ENCODE measurements around the gene SENP8.

The SENP8 gene

DNA sequence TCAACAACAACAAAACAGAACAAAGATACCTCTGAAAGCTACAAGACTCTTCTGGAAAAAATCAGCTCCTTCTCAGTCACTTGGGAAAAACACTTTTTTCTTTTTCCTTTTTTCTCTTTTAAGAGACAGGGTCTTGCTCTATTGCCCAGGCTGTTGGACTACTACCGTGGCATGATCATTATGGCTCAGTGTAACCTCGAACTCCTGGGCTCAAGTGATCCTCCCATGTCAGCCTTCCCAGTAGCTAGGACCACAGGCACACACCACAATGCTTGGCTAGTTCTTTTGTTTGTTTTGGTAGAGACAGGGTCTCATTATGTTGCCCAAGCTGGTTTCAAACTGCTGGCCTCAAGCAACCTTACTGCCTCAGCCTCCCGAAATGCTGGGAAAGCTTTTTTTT is 13.1 kb upstream of the SENP8 start:
- H3K23ac ChIP-seq (ENCODE audit: low read length), result no peak overlapping the region
- no peak overlapping the region for H2BK5ac ChIP-seq (ENCODE audit: low read depth, low read length, poor library complexity)
- no peaks in the 10 kb centered on the region for H3K4me1 ChIP-seq (ENCODE audit: control insufficient read depth in 1 of 2, insufficient read depth in 2 of 2, low read length in 2 of 2)
- no peak overlapping the region for H3K27ac ChIP-seq (ENCODE audit: low read depth, low read length)
- H3K4ac ChIP-seq (ENCODE audit: low read depth, low read length), result no peak overlapping the region
- H3K9me3 ChIP-seq (ENCODE audit: insufficient read depth, low read depth, low read length), result no peaks in the 10 kb centered on the region
- peak overlapping the region; percentile 14 for H4K91ac ChIP-seq (ENCODE audit: low read depth, low read length)
- H3K36me3 ChIP-seq (ENCODE audit: control insufficient read depth in 1 of 2, insufficient read depth in 2 of 2, low read length in 2 of 2), result peaks cover 0 to 2% of the 10 kb centered on the region in 2 experiments
- H3K79me2 ChIP-seq (ENCODE audit: control insufficient read depth, insufficient read depth, low read length, poor library complexity), result no peaks in the 10 kb centered on the region
- no peak overlapping the region for H4K8ac ChIP-seq (ENCODE audit: low read depth, low read length)
- no peak overlapping the region for H2AK5ac ChIP-seq (ENCODE audit: low read length)
- peak overlapping the region; percentile 54 for H2AFZ ChIP-seq (ENCODE audit: insufficient read depth, low read length, poor library complexity)
- no peak overlapping the region for H3K4me3 ChIP-seq (ENCODE audit: low read depth, low read length)
- H2BK12ac ChIP-seq (ENCODE audit: low read length), result no peak overlapping the region
- no peak overlapping the region for H2BK120ac ChIP-seq (ENCODE audit: insufficient read depth, low read length, poor library complexity)
- H4K12ac ChIP-seq (ENCODE audit: low read depth, low read length), result no peak overlapping the region
- no peak overlapping the region for H3K18ac ChIP-seq (ENCODE audit: low read length)
- H3K79me1 ChIP-seq (ENCODE audit: low read length), result no peaks in the 10 kb centered on the region
- no peak for DNase-seq
- H3K9ac ChIP-seq (ENCODE audit: low read length), result no peak overlapping the region
- no peak overlapping the region for H3K14ac ChIP-seq (ENCODE audit: low read length)
- no CpG with 5 or more reads among the region's 3 CpGs for WGBS (ENCODE audit: extremely low coverage, insufficient coverage, insufficient read length)
- H3K27me3 ChIP-seq (ENCODE audit: insufficient read depth, low read length), result no peaks in the 10 kb centered on the region
- H3K4me2 ChIP-seq (ENCODE audit: low read length), result no peak overlapping the region

DNA sequence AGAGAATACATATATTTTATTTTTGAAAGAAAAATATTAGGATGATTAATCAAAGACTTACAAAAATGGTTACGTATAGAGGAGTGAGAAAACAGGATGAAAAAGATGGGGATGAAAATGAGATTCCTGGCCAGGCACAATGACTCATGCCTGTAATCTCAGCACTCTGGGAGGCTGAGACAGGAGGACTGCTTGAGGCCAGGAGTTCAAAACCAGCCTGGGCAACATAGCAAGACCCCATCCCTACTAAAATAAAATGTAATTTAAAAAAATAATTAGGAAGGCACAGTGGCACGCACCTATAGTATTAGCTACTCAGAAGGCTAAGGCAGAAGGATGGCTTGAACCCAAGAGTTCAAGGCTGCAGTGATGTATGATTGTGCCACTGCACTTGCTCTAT is 12.1 kb upstream of the SENP8 start:
- Histone ChIP-seq H3K9ac (ENCODE audit: low read length) (no peak overlapping the region), H2AFZ (ENCODE audit: insufficient read depth, low read length, poor library complexity) (no peak overlapping the region), H2BK12ac (ENCODE audit: low read length) (no peak overlapping the region), H3K27ac (ENCODE audit: low read depth, low read length) (no peak overlapping the region), H3K4me2 (ENCODE audit: low read length) (no peak overlapping the region), H2BK5ac (ENCODE audit: low read depth, low read length, poor library complexity) (no peak overlapping the region), H4K12ac (ENCODE audit: low read depth, low read length) (no peak overlapping the region), H3K23ac (ENCODE audit: low read length) (no peak overlapping the region), H3K18ac (ENCODE audit: low read length) (no peak overlapping the region), H4K91ac (ENCODE audit: low read depth, low read length) (no peak overlapping the region), H3K36me3 (ENCODE audit: control insufficient read depth in 1 of 2, insufficient read depth in 2 of 2, low read length in 2 of 2) (peaks cover 0 to 2% of the 10 kb centered on the region in 2 experiments), H4K8ac (ENCODE audit: low read depth, low read length) (no peak overlapping the region), H3K4me1 (ENCODE audit: control insufficient read depth in 1 of 2, insufficient read depth in 2 of 2, low read length in 2 of 2) (no peaks in the 10 kb centered on the region), H3K9me3 (ENCODE audit: insufficient read depth, low read depth, low read length) (no peaks in the 10 kb centered on the region), H2BK120ac (ENCODE audit: insufficient read depth, low read length, poor library complexity) (no peak overlapping the region), H3K4me3 (ENCODE audit: low read depth, low read length) (no peak overlapping the region), H3K27me3 (ENCODE audit: insufficient read depth, low read length) (no peaks in the 10 kb centered on the region), H3K14ac (ENCODE audit: low read length) (no peak overlapping the region), H3K79me1 (ENCODE audit: low read length) (no peaks in the 10 kb centered on the region), H3K4ac (ENCODE audit: low read depth, low read length) (no peak overlapping the region), H3K79me2 (ENCODE audit: control insufficient read depth, insufficient read depth, low read length, poor library complexity) (no peaks in the 10 kb centered on the region), H2AK5ac (ENCODE audit: low read length) (no peak overlapping the region)
- DNase-seq, result no peak
- WGBS (ENCODE audit: extremely low coverage, insufficient coverage, insufficient read length), result 100% methylated on average over 1 of the region's 2 CpGs

DNA sequence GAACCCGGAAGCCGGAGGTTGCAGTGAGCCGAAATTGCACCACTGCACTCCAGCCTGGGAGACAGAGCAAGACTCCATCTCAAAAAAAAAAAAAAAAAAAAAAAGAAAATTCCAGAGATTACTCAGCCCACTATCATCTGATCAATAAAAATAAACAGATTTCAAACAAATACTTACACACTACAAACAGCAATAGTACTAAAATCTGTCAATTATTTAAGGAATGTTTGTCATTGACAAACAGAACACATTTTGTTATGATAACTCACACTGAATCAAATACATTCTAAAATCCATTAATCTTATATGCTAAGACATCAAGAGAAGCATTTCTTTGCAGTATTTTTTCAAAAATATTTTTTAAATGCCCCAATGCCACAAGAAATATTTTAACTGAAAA is 7.8 kb upstream of the SENP8 start:
- Histone ChIP-seq H2BK120ac (ENCODE audit: insufficient read depth, low read length, poor library complexity) (no peak overlapping the region), H2BK5ac (ENCODE audit: low read depth, low read length, poor library complexity) (no peak overlapping the region), H3K27me3 (ENCODE audit: insufficient read depth, low read length) (no peaks in the 10 kb centered on the region), H3K9me3 (ENCODE audit: insufficient read depth, low read depth, low read length) (no peaks in the 10 kb centered on the region), H2AFZ (ENCODE audit: insufficient read depth, low read length, poor library complexity) (no peak overlapping the region), H4K12ac (ENCODE audit: low read depth, low read length) (no peak overlapping the region), H2BK12ac (ENCODE audit: low read length) (no peak overlapping the region), H2AK5ac (ENCODE audit: low read length) (no peak overlapping the region), H3K18ac (ENCODE audit: low read length) (no peak overlapping the region), H3K4me1 (ENCODE audit: control insufficient read depth in 1 of 2, insufficient read depth in 2 of 2, low read length in 2 of 2) (no peaks in the 10 kb centered on the region), H3K9ac (ENCODE audit: low read length) (no peak overlapping the region), H3K14ac (ENCODE audit: low read length) (no peak overlapping the region), H3K4me2 (ENCODE audit: low read length) (no peak overlapping the region), H3K79me2 (ENCODE audit: control insufficient read depth, insufficient read depth, low read length, poor library complexity) (no peaks in the 10 kb centered on the region), H3K23ac (ENCODE audit: low read length) (no peak overlapping the region), H3K4ac (ENCODE audit: low read depth, low read length) (no peak overlapping the region), H3K4me3 (ENCODE audit: low read depth, low read length) (no peak overlapping the region), H3K36me3 (ENCODE audit: control insufficient read depth in 1 of 2, insufficient read depth in 2 of 2, low read length in 2 of 2) (no peaks in the 10 kb centered on the region), H4K91ac (ENCODE audit: low read depth, low read length) (no peak overlapping the region), H3K27ac (ENCODE audit: low read depth, low read length) (no peak overlapping the region), H3K79me1 (ENCODE audit: low read length) (no peaks in the 10 kb centered on the region), H4K8ac (ENCODE audit: low read depth, low read length) (no peak overlapping the region)
- DNase-seq, result no peak
- WGBS (ENCODE audit: extremely low coverage, insufficient coverage, insufficient read length), result no CpG with 5 or more reads among the region's 3 CpGs

DNA sequence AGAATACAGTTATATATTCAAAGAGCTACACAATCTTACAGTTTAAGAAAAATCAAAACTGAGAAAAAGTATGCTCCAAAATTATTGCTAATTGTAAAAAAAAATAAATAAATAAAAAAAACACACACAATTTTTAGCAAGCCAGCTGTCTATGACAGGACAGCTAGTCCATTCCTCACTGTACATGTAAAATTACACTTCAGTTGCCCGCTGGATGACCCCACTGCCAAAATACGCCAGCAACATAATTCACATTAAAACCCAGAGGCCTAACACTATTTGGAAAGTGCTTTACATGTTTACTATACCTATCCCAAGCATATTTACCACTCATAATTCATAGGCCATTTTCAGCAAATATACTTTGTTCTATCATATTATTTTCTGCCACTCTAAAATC is 6.1 kb upstream of the SENP8 start:
- Histone ChIP-seq H3K18ac (ENCODE audit: low read length) (no peak overlapping the region), H2BK5ac (ENCODE audit: low read depth, low read length, poor library complexity) (no peak overlapping the region), H4K91ac (ENCODE audit: low read depth, low read length) (no peak overlapping the region), H3K79me2 (ENCODE audit: control insufficient read depth, insufficient read depth, low read length, poor library complexity) (no peaks in the 10 kb centered on the region), H3K27ac (ENCODE audit: low read depth, low read length) (no peak overlapping the region), H2BK120ac (ENCODE audit: insufficient read depth, low read length, poor library complexity) (no peak overlapping the region), H3K4ac (ENCODE audit: low read depth, low read length) (no peak overlapping the region), H3K4me3 (ENCODE audit: low read depth, low read length) (no peak overlapping the region), H3K23ac (ENCODE audit: low read length) (no peak overlapping the region), H3K9me3 (ENCODE audit: insufficient read depth, low read depth, low read length) (no peaks in the 10 kb centered on the region), H3K27me3 (ENCODE audit: insufficient read depth, low read length) (no peaks in the 10 kb centered on the region), H3K4me2 (ENCODE audit: low read length) (no peak overlapping the region), H2AFZ (ENCODE audit: insufficient read depth, low read length, poor library complexity) (no peak overlapping the region), H3K9ac (ENCODE audit: low read length) (no peak overlapping the region), H3K14ac (ENCODE audit: low read length) (no peak overlapping the region), H2AK5ac (ENCODE audit: low read length) (no peak overlapping the region), H2BK12ac (ENCODE audit: low read length) (no peak overlapping the region), H3K4me1 (ENCODE audit: control insufficient read depth in 1 of 2, insufficient read depth in 2 of 2, low read length in 2 of 2) (peaks cover 0 to 2% of the 10 kb centered on the region in 2 experiments), H4K8ac (ENCODE audit: low read depth, low read length) (no peak overlapping the region), H3K79me1 (ENCODE audit: low read length) (no peaks in the 10 kb centered on the region), H4K12ac (ENCODE audit: low read depth, low read length) (no peak overlapping the region), H3K36me3 (ENCODE audit: control insufficient read depth in 1 of 2, insufficient read depth in 2 of 2, low read length in 2 of 2) (no peaks in the 10 kb centered on the region)
- WGBS (ENCODE audit: extremely low coverage, insufficient coverage, insufficient read length), result no CpG with 5 or more reads among the region's 2 CpGs
- no peak for DNase-seq
